Hepatic stellate cell (primary cell): ENCODE results near the gene TMEM175.

Source experiments
- DNase-seq: peaks from one replicate; pipeline ENCODE4 v3.0.0; 2011; ENCODE audit warnings: low spot score

Gene TMEM175

GRCh38 chr4:960140-960635 lies 27.9 kb downstream of the TMEM175 start:
- DNase-seq, result no peak

- DNase-seq, result no peak
Measured at GRCh38 chr4:960636-961350, 28.5 kb downstream of the TMEM175 start.

DNA sequence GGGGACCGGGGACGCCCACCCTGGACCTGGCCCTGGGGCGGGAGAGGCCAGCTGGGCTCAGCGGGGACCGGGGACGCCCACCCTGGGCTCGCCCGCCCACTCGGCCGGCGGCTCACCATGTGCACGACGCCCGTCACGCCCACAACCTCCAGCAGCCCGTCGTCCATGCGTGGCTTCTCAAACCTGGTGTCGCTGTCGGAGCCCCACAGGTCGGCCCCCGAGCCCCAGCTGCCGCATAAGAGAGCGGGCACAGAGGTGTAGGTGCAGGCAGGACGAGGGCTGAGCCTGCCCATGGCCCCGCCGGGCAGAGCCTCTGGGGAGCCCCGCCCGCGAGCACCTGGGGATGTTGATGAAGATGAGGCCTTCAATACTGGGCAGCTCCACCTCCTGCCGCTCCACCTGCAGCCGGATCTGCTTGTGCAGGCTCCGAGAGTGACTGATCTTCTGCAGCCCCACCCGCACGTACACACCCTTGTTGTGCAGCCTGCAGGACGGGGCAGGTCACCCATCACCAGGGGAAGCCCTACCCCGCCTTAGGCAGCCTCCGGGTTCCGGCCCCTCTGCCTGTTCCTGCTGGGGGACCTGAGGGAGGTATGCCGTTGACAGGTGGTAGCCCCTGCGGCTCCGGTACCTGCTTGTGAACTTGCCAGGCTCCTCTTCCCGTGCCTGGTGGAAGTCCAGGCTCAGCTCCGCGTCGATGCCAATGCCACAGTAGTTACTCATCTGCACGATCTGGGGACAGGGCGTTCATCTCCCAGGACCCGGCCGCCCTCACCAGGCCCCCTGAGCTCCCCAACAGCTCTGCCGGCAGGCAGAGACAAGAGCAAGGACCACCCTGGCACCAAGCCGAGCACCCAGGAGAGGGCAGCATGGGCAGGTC lies 29.3 kb downstream of the TMEM175 start:
- no peak for DNase-seq

GRCh38 chr4:962231-963208 lies 30.3 kb downstream of the TMEM175 start:
- no peak for DNase-seq

GRCh38 chr4:963276-964225 lies 31.3 kb downstream of the TMEM175 start:
- DNase-seq, result no peak

DNA sequence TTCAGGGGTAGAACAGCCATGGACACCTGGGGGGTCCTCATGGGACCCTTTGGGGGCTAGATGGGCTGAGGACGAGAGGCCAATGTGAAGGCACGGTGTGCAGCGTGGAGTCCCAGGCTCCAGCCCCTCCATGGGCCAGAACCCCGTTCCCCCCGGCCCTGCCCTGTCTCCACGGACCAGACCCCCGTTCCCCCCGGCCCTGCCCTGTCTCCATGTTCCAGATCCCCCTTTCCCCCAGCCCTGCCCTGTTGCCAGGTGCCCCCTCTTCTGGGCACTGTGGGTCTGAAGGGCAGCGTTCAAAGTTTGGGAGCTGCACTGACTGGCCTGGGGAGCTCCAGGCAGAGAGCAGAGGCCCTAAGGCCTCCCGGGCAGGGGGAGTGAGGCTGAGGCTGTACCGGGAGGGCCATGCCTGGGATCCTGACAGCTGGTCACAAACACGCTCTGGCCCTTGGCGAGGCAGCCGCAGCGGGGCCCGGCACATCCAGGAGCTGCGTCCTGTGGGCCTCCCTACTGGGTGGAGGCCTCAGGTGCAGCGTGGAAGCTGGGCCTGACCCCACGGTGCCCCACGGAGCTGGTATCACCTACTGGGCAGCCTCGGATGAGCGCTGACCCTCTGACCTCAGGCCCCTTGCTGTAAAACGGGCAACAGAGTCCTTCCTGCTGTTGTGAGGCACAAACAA lies 32.2 kb downstream of the TMEM175 start:
- no peak for DNase-seq

DNA sequence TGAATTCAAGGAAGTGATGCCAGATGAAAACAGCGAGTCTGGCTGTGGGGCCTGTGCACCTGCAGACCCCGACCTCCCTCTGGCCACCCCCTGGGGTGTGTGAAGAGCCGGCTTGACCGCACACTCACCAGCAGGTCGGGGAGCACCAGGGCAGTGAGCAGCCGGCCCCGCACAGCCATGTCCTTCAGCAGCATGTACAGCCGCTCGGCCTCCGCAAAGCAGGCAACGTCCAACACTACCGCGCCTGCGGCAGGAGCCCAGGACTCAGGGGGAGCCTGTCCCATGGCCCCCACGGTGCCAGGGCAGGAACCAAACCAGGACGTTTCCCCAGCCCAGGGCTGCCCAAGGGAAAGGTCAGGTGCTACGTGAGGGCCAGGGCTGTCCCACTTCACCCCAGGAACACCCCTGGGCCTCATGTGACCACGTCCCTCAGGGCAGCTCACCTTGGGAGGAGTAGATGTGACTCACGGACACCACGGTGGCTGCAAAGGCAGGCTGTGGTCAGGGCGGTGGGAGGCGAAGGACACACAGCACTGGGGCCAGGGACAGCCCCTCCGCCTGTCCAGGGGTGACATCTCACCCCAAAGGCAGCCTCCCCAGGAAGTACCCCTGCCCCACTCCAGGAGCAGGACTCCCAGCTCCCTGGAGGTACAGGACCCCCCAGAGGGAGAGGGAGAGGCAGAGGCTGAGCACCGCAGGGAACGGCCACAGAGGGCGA lies 32.9 kb downstream of the TMEM175 start:
- DNase-seq, result no peak

DNA sequence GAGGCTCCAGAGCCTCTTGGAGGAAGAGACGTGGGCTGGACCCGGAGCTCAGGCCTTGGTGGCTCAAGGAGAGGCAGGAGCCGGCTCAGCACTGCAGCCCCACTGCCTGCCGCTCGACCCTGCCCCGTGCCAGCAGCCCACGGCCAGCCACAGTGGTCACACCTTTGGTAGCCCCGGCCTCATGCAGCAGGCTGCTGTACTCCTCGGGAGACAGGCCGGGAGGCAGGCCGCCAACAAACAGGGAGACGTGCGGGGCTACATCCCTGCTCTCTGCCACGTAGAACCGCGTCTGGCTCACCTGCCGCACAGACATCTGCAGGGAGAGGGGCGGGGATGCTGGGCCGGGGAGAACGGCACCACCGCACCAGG lies 33.5 kb downstream of the TMEM175 start:
- no peak for DNase-seq

DNA sequence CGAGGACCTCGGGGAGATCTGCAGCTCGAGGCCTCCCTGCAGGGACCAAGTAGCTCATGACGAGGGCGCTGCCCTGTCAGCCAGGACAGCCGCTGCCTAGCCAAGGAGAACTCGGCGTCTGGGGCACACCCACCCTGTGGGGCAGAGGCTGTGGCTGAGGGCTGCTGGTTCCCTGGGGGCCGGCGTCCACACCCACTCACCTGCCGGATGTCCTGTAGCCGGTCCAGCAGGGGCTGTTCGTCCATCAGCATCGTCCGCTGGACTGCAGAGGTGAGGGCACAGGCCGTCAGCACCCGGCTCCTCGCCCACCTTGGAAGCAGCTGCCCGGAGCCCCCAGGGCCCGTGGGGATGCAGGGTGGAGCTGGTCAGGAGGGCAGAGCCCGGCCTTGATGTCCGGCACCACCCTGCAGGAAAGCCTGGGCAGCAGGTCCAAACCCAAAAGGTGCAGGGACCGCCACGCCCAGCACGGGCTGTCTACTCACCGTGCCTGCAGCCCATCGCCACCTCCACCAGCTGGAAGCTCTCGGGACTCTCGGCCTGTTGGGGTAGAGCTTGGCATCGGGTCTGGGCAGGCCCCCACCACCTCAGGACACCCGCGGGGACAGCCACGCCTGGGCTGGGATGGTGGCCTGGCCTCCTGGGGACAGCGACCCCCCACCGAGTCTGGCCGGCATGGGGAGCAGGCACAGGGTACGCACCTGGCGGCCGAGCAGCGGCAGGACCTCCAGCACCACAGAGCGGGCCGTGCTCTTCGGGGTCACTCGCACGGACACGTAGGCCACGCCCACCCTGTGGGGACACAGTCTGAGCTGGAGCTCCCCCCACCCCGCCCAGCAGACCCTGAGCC lies 34.2 kb downstream of the TMEM175 start:
- DNase-seq, result no peak

GRCh38 chr4:967113-968104 lies 35.1 kb downstream of the TMEM175 start:
- no peak for DNase-seq

DNA sequence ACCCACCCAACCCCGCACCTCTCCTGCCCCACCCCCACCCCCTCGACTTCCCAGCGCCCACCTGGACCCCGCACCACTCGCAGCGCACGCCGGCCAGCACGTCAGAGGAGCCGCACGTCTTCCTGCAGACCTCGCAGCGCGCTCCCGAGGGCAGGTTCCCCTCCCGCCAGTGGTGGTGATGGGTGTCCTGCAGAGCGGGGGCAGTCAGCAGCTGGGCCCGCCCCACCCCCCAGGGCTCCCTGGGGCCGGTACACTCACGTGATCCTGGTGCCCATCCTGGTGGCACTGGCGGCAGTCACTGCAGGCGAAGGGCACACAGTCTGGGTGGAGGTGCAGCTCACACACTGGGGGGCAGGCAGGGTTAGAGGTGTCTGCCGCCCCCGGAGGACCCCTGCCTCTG lies 36.0 kb downstream of the TMEM175 start:
- DNase-seq, result no peak

DNA sequence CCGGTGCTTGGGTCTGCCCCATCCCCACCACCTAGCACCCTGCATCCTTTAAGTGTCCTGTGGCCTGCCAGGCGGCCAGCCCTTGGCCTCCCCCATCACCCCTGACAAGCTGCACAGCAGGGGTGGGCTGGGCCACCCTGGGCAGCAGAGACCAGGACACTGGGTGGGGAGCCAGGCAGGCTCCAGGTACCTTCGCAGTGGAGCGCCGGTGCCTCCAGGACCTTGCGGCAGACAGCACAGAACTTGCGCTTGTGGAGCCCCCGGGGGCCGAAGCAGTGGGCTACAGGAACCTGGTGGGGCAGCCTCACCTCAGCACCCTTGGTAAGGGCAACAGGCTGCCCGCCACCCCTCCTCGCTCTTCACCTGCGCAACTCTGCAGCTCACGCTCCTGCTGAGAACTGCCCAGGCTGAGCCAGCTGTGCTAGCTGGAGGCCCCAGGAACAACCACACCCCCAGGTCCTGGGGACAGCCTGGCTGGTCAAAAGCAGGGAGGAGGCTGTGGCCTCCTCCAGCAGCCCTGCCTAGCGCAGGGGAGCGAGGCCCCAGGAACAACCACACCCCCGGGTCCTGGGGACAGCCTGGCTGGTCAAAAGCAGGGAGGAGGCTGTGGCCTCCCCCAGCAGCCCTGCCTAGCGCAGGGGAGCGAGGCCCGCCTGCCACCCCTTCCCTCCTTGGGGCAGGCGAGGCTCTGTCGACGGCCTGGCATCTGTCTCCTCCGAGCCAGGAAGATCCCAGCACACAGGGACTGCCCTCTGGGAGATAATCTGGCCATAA lies 36.5 kb downstream of the TMEM175 start:
- DNase-seq, result no peak

DNA sequence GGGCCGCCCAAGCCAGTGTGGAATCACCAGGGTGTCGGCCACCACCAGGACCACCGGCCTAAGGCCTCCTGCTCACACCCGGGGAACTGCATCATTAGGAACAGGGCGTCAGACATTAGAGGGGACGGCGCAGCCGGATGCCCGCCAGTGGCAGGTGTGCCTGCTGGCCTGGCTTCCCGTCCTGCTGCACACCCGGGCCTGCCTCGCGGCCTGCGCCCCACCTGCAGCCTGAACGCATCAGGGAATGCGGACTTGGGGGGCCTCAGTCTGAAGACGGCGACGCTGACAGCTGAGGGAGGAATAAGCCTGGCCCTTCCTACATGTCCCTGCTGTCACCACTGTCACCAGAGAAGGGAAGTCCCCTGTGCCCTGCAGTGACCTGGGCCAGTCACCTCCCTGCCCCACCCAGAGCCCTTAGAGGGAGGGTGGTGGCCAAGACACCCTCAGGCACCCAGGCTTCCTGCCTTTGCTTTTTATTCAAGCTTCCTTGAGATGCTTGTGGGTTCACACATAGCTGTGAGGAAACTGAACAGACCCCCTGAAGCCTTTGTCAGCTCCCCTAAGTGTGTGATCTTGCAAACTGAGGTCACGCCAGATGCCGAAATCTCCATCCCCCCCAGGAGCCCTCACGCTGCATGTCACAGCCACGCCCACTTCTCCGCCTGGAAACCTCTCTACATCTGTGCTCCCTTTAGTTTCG lies 37.9 kb downstream of the TMEM175 start:
- DNase-seq, result no peak

DNA sequence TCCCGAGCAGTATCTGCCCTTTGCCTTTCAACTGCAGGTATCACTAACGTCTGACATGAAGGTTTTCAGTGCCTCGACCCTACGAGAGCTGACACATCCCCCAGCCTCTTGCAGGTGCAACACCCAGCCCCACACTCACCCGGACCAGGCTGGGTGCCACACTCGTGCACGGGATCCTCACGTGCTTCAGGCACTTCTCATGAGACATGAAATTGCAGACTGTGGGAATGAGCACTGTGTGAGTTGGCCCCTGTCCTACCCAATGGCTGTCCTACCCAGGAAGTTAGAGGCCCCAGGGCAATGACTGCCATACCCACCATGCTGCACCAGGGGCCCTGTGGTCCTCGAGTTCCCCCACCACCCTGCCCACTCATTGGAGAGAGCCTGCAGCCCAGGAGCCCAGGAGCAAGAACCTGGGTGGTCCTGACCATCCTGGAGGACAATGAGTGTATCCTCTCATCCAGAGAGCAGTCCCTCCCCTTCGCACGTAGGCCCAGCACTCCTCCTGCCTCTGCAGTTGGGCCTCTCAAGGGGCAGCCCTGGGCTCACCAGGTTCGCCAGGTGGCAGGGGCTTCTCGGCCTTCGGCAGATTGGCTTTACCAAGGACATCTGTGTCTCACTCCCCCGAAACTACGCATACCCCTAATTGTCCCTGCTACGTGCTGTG lies 38.7 kb downstream of the TMEM175 start:
- no peak for DNase-seq

DNA sequence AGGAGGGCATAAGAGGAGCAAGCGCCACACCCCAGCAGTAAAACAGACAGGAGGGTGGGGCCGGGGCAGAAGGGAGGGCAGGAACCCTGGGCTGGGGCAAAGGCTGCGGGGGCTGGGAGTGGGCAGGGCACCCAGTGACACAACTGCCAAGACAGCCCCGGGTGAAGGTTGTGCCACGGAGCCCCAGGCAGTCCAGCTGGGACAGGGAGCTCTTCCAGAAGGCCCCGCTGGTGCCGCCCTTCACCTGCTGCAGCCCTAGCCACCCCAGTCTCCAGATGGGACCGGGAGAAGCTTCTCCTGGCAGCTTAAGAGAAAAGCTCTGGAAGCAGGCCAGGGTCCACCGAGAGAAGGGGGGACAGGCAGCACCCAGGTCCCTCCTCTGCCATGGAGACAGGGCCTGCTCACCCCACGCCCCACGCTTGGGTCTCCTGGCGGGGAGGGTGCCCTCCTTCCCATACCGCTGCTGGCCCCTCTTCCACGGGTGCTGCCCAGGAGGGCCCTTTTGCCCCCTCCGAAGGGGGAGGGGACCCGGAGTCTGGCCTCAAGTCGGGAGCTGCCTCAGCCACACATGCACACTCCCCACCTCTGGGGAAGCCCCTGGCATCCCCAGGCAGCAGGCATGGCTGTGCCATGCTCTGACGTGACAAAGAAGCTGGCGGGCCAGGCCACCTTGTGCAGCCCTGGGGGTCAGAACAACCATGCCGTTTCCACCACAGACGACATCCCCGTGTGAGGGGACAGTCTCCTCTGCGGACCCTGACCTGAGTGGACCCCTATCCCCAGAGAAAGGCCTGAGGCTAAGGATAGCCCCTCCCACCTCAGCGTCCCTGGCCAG lies 39.6 kb downstream of the TMEM175 start:
- DNase-seq, result no peak
